Measurements from ENCODE around the gene C2orf92.

GRCh38 chr2:97670471-97670870, 958 bp downstream of the C2orf92 start:
- TF ChIP-seq CTCF (conservative IDR thresholded peaks at IDR 0.05) (no peak), ZFX (IDR thresholded peaks at IDR 0.05) (no peak)

All from C4-2B (cell line).